ENCODE data around the gene SLC44A4.
"Not testable (repeated sequence)": the region's sequence is repeated elsewhere in the genome, so short reads cannot be mapped to it uniquely, and the experiment has no call there.

SLC44A4 gene

DNA sequence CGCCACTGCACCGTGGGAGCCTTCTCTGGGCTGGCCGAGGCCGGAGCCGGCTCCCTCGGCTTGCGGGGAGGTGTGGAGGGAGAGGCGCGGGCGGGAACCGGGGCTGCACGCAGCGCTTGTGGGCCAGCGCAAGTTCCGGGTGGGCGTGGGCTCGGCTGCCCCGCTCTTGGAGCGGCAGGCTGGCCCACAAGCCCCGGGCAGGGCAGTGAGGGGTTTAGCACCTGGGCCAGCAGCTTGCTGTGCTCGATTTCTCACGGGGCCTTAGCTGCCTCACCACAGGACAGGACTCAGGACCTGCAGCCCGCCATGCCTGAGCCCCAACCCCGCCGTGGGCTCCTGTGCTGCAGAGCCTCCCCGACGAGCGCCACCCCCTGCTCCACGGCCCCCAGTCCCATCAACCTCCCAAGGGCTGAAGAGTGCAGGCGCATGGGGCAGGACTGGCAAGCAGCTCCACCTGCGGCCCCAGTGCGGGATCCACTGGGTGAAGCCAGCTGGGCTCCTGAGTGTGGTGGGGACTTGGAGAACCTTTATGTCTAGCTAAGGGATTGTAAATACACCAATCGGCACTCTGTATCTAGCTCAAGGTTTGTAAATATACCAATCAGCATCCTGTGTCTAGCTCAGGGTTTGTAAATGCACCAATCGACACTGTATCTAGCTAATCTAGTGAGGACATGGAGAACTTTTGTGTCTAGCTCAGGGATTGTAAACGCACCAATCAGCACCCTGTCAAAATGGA lies 26.6 kb downstream of the SLC44A4 start:
- not testable (repeated sequence) for DNase-seq

- DNase-seq, result no peak
Observed at GRCh38 chr6:31851485-31851832, 27.3 kb downstream of the SLC44A4 start.

GRCh38 chr6:31850765-31851484 lies 27.9 kb downstream of the SLC44A4 start:
- no peak for DNase-seq

DNA sequence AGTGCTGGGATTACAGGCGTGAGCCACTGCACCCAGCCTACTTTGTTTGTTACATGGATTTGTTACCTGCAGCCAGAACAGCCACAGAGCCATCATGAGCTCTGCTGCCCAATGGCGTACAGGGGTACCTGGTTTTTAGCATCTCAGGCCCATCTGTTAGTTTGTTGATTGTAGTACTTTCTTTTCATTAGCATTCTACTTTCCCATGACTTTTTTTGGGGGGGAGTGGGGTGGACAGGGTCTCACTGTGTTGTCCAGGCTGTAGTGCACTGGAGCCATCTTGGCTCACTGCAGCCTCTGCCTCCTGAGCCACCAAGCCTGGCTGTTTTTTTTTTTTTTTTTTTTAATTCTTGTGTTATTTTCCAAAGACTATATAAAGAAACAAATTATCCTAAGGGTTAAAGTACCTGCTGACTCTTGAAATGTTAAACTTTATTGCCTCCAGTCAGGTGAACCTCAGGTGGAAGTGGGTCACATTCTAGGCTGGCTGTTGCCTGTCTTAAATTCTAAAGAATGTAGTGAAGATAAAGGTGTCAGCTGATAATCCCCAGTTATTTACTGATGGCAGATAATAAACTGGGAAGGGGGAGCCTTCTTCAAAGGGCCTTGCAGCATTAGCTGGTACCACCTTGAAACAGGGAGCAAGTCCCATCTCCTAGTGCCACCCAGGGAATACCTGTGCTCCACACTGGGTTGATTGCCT lies 31.4 kb downstream of the SLC44A4 start:
- DNase-seq, result no peak

DNA sequence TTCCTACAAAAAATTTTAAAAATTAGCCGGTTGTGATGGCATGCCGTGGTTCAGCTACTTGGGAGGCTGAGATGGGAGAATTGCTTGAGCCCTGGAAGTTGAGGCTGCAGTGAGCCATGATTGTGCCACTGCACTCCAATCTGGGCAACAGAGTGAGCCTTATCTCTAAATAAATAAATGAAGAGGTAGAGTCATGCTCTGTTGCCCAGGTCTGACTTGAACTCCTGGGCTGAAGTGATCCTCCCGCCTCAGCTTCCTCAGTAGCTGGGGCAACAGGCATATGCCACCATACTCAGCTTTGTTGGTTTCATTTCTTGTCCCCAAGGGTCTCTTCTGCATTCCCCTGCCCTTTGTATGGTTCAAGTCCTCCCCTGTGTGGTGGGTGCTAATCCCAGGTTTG lies 34.3 kb downstream of the SLC44A4 start:
- DNase-seq, result no peak

DNA sequence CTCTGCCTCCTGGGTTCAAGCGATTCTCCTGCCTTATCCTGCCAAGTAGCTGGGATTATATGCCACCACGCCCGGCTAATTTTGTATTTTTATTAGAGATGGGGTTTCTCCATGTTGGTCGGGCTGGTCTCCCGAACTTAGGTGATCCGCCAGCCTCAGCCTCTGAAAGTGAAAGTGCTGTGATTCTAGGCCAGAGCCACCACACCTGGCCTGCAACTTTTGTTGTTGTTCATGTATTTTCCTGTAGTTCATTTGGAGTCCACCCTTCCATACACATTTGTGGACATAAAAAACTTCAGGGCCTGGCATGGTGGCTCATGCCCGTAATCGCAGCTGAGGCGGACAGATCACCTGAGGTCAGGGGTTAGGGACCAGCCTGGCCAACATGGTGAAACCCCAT lies 36.7 kb downstream of the SLC44A4 start:
- no peak for DNase-seq

GRCh38 chr6:31839779-31840126 lies 39.0 kb downstream of the SLC44A4 start:
- not testable (repeated sequence) for DNase-seq

- no peak for DNase-seq
Observed at GRCh38 chr6:31838968-31839367, 39.8 kb downstream of the SLC44A4 start.

- not testable (repeated sequence) for DNase-seq
Observed at GRCh38 chr6:31838114-31838553, 40.7 kb downstream of the SLC44A4 start.

DNA sequence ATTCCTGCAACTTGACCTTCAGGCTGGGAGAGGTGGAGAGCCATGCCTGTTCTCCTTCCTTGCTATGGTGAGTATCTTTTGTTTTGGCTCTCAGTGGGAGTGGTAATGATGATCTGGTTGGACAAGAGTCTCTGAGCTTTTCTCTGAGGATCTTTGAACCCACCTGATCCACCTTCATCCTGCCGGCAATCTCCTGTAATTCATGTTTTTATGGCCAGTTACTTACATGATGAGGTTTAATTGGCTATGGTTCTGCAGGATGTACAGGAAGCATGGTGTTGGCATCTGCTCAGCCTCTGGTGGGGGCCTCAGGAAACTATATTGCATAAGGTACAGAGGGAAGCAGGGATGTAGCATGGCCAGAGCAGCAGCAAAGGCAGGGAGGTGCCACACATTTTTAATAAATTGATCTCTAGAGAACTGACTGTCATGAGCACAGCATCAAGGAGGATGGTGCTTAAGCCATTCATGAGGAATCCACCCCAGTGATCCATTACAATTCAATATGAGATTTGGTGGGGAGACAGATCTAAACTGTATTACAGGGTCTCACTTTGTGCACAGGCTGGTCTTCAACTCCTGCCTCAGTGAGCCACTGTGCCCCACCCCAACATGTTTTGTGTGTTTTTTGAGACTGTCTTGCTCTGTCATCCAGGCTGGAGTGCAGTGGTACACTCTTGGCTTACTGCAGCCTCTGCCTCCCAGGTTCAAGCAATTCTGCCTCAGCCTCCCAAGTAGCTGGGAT lies 41.3 kb downstream of the SLC44A4 start:
- no peak for DNase-seq

- no peak for DNase-seq
Observed at GRCh38 chr6:31836474-31837368, 42.1 kb downstream of the SLC44A4 start.

- peak; percentile 22 for DNase-seq
Observed at GRCh38 chr6:31836047-31836473, 42.7 kb downstream of the SLC44A4 start.

- peak; percentile 87 for DNase-seq
Observed at GRCh38 chr6:31834367-31835250, 44.2 kb downstream of the SLC44A4 start.

DNA sequence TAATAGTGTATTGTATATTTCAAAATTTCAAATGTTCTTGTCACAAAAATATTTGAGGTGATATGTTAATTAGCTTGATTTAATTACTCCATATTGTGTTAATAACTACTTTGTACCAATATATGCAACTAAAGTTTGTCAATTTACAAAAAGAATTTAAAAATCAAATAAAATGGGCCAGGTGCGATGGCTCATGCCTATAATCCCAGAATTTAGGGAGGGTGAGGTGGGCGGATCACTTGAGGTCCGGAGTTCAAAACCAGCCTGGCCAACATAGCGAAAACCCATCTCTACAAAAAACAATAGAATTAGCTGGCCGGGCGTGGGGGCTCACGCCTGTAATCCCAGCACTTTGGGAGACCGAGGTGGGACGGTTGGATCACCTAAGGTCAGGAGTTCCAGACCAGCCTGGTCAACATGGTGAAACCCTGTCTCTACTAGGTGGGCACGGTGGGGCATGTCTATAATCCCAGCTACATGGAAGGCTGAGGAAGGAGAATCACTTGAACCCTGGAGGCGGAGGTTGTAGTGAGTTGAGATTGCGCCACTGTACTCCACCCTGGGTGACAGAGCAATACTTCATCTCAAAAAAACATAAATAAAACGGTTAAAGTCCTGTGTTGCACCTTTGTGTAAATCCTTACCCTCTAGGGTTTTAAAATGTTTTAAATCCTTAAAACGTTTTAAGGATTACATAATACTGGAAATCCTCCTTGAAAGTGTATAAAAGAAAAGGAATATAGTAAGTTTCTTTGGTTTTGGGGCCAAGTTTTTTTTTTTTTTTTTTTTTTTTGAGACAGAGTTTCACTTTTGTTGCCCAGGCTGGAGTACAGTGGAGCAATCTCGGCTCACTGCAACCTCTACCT lies 47.2 kb downstream of the SLC44A4 start:
- DNase-seq, result no peak

- DNase-seq, result no peak
Observed at GRCh38 chr6:31830886-31831335, 47.9 kb downstream of the SLC44A4 start.

DNA sequence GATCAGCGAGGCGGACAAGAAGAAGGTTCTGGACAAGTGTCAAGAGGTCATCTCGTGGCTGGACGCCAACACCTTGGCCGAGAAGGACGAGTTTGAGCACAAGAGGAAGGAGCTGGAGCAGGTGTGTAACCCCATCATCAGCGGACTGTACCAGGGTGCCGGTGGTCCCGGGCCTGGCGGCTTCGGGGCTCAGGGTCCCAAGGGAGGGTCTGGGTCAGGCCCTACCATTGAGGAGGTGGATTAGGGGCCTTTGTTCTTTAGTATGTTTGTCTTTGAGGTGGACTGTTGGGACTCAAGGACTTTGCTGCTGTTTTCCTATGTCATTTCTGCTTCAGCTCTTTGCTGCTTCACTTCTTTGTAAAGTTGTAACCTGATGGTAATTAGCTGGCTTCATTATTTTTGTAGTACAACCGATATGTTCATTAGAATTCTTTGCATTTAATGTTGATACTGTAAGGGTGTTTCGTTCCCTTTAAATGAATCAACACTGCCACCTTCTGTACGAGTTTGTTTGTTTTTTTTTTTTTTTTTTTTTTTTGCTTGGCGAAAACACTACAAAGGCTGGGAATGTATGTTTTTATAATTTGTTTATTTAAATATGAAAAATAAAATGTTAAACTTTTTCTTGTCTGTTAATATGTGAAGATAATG lies 49.0 kb downstream of the SLC44A4 start:
- peak; percentile 72 for DNase-seq

GRCh38 chr6:31827286-31828079 lies 51.3 kb downstream of the SLC44A4 start, which contains the start of gene HSPA1B:
HSPA1B (plus strand) TSS chr6:31827738; CDS start chr6:31827951, 213 bp downstream.
- DNase-seq, result peak; percentile 95

- DNase-seq, result no peak
Observed at GRCh38 chr6:31826793-31827285, 52.0 kb downstream of the SLC44A4 start.
